ENCODE data around the gene MPI. TPM values are rescaled to one million over a fixed set of nuclear protein-coding genes. Genes with fewer than 3 reads are reported as not detected.

The MPI gene
- total and polyA plus RNA-seq, 2 donors (not counting 1 experiment from before 2014, with no cell fraction given), result 50.7 to 65.0 TPM

DNA sequence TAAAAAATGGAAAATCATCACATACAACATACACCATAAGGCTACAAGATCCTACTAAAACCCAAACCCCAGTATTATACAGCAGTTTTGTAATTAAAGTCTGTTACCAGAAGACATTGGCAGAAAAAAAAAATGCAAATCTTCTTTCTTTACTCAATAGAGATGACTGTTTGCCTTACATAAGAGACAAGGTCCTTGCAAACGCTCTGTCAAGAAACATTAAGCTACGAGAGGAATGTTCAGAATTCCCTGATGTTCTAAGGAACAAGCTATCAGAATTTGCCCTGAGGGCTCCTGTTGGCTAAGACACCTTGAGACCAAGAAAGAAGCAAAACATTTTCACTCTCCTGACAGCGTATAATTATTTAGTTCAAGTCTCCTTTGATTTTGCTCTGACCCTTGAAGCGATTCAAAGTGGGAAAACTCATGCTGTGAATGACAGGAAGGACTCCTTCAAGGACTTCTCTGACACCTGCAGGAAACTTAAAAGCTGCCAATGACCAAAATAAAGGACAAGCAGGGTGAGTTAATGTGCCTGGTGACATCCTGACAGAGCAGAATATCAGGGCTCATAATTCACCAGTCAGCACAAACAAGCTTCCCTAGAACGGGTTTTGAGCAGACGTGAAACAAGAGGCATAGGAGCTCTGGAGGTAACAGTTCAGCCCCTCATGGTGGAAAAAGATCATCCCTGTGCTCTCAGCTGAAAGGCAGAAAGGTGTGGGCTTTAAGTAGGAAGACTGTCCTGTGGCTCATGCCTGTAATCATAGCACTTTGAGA is 19.2 kb upstream of the MPI start:
- Histone ChIP-seq H4K20me1 (ENCODE audit: control insufficient read depth, extremely low read depth, insufficient read depth, low read length) (no peaks in the 10 kb centered on the region), H3K9ac (ENCODE audit: insufficient read depth, low read length) (no peak overlapping the region), H3K27me3 (ENCODE audit: control insufficient read depth, insufficient read depth, low read length) (no peaks in the 10 kb centered on the region), H3K9me3 (ENCODE audit: control insufficient read depth, insufficient read depth, low read depth, low read length) (no peaks in the 10 kb centered on the region), H3K27ac (ENCODE audit: insufficient read depth, low read length) (no peak overlapping the region), H3K4me1 (ENCODE audit: control insufficient read depth, extremely low read depth, insufficient read depth, low read length) (peaks cover 4% of the 10 kb centered on the region), H3K4me2 (ENCODE audit: extremely low read depth, insufficient read depth, low read length) (no peak overlapping the region), H2AFZ (ENCODE audit: low read length) (no peak overlapping the region), H3K36me3 (ENCODE audit: control insufficient read depth, insufficient read depth, low read length) (no peaks in the 10 kb centered on the region), H3K79me2 (ENCODE audit: control insufficient read depth, insufficient read depth, low read length) (peaks cover 37% of the 10 kb centered on the region), H3K4me3 (replicated peaks in 1 of 4; ENCODE audit: control extremely low read depth in 1 of 4, insufficient read depth in 1 of 4, low read depth in 3 of 4, low read length in 4 of 4) (peak overlapping the region in 1 of 4 experiments; percentile 2)
- no peak for DNase-seq (ENCODE audit: low read depth in 2 of 2)
- no peak for TF ChIP-seq EZH2 (IDR thresholded peaks at IDR 0.05; ENCODE audit: low read length, missing control alignments)

DNA sequence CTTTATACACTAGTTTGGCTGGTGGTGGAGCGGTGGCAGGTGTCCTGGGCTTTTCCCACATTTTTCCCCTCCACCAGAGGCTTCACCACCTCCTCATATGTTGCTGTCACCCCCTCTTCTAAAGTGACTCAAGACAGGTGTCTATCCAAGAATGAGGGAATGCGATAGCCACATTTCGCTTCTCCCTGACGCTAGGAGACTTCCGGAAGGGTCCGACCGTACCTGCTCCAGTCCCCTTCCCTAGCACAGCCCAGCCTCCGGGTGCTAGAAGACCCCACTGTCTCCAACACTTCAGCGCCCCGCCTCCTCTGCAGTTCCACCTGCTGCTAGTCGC is 17.2 kb upstream of the MPI start:
- TF ChIP-seq EZH2 (IDR thresholded peaks at IDR 0.05; ENCODE audit: low read length, missing control alignments), result no peak
- TF ChIP-seq, protein P1, sequence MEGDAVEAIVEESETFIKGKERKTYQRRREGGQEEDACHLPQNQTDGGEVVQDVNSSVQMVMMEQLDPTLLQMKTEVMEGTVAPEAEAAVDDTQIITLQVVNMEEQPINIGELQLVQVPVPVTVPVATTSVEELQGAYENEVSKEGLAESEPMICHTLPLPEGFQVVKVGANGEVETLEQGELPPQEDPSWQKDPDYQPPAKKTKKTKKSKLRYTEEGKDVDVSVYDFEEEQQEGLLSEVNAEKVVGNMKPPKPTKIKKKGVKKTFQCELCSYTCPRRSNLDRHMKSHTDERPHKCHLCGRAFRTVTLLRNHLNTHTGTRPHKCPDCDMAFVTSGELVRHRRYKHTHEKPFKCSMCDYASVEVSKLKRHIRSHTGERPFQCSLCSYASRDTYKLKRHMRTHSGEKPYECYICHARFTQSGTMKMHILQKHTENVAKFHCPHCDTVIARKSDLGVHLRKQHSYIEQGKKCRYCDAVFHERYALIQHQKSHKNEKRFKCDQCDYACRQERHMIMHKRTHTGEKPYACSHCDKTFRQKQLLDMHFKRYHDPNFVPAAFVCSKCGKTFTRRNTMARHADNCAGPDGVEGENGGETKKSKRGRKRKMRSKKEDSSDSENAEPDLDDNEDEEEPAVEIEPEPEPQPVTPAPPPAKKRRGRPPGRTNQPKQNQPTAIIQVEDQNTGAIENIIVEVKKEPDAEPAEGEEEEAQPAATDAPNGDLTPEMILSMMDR (conservative IDR thresholded peaks at IDR 0.05 in 1 of 2, IDR thresholded peaks at IDR 0.05 in 1 of 2; ENCODE audit: low read depth in 1 of 2, low read length in 2 of 2), result no peak
- Histone ChIP-seq H3K4me1 (ENCODE audit: control insufficient read depth, extremely low read depth, insufficient read depth, low read length) (no peaks in the 10 kb centered on the region), H3K9me3 (ENCODE audit: control insufficient read depth, insufficient read depth, low read depth, low read length) (no peaks in the 10 kb centered on the region), H3K4me2 (ENCODE audit: extremely low read depth, insufficient read depth, low read length) (peak overlapping the region; percentile 95), H3K27me3 (ENCODE audit: control insufficient read depth, insufficient read depth, low read length) (no peaks in the 10 kb centered on the region), H3K9ac (ENCODE audit: insufficient read depth, low read length) (peak overlapping the region; percentile 98), H3K79me2 (ENCODE audit: control insufficient read depth, insufficient read depth, low read length) (peaks cover 33% of the 10 kb centered on the region), H3K36me3 (ENCODE audit: control insufficient read depth, insufficient read depth, low read length) (no peaks in the 10 kb centered on the region), H3K27ac (ENCODE audit: insufficient read depth, low read length) (peak overlapping the region; percentile 99), H4K20me1 (ENCODE audit: control insufficient read depth, extremely low read depth, insufficient read depth, low read length) (no peaks in the 10 kb centered on the region), H3K4me3 (replicated peaks in 1 of 4; ENCODE audit: control extremely low read depth in 1 of 4, insufficient read depth in 1 of 4, low read depth in 3 of 4, low read length in 4 of 4) (peak overlapping the region; percentile 69 to 99 (median 94)), H2AFZ (ENCODE audit: low read length) (peak overlapping the region; percentile 57)
- DNase-seq (ENCODE audit: low read depth in 2 of 2), result no peak

DNA sequence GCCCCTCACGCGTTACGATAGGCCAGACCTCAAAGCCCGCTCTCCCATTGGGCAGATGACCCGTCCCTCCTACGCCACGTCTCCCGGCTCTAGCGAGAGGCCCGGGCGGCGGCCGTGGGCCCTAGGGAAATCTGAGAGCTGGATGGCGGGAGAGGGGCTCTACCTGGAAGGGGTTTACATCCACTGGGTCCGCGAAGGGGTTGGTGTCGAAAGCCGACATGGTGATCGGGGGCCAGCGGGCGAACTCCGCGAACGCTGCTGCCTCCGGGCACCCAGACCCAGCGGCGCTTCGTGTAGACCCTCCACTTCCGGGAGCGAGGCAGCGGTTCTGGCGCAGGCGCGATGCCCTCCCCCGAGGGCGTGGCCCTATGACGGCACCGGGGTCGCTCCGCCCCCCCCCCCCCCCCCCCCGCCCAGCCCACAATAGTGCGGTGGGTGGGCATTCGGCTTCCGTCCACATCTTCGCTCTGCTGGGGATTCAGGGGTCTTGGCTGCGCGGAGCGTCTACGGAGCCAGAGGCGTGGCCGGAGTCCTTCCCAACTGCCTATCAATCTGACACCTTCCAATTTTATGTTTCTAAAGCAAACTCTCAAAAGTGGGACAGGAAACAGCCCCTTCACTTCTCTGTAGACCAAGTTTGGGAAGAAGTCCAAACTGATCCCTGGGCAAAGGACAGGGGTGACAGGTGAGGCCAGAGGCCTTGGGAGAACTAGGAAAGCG is 16.6 kb upstream of the MPI start, which contains the start of gene SCAMP2:
Gene SCAMP2 (minus strand): TSS at position 330 of the 720 bp plus-strand sequence. CDS start 110 bp downstream, at position 220.
- no peaks in the 10 kb centered on the region for H3K9me3 ChIP-seq (ENCODE audit: control insufficient read depth, insufficient read depth, low read depth, low read length)
- no peaks in the 10 kb centered on the region for H3K4me1 ChIP-seq (ENCODE audit: control insufficient read depth, extremely low read depth, insufficient read depth, low read length)
- H3K27me3 ChIP-seq (ENCODE audit: control insufficient read depth, insufficient read depth, low read length), result no peaks in the 10 kb centered on the region
- H3K79me2 ChIP-seq (ENCODE audit: control insufficient read depth, insufficient read depth, low read length), result peaks cover 28% of the 10 kb centered on the region
- H2AFZ ChIP-seq (ENCODE audit: low read length), result peak within 1 kb of the TSS; percentile 85
- H3K27ac ChIP-seq (ENCODE audit: insufficient read depth, low read length), result peak within 1 kb of the TSS; percentile 99
- H3K4me3 ChIP-seq (replicated peaks in 1 of 4; ENCODE audit: control extremely low read depth in 1 of 4, insufficient read depth in 1 of 4, low read depth in 3 of 4, low read length in 4 of 4), result peak within 1 kb of the TSS; percentile 69 to 99 (median 94)
- H3K9ac ChIP-seq (ENCODE audit: insufficient read depth, low read length), result peak within 1 kb of the TSS; percentile 98
- no peaks in the 10 kb centered on the region for H3K36me3 ChIP-seq (ENCODE audit: control insufficient read depth, insufficient read depth, low read length)
- peak; percentile 94 to 96 for DNase-seq (ENCODE audit: low read depth in 2 of 2)
- H4K20me1 ChIP-seq (ENCODE audit: control insufficient read depth, extremely low read depth, insufficient read depth, low read length), result no peaks in the 10 kb centered on the region
- H3K4me2 ChIP-seq (ENCODE audit: extremely low read depth, insufficient read depth, low read length), result peak within 1 kb of the TSS; percentile 96
- no peak for TF ChIP-seq EZH2 (IDR thresholded peaks at IDR 0.05; ENCODE audit: low read length, missing control alignments)
- TF ChIP-seq, protein P1 (conservative IDR thresholded peaks at IDR 0.05 in 1 of 2, IDR thresholded peaks at IDR 0.05 in 1 of 2; ENCODE audit: low read depth in 1 of 2, low read length in 2 of 2), result no peak
